NCI-H2081 treated with DMSO at 0.1 percent for 48 hours (cell line): ENCODE data around the gene NME3.
A peak's percentile ranks its signal among the peaks of the same experiment; 100 is the strongest.

Source experiments
- DNase-seq: peaks from one replicate; lab custom pipeline; 2025; lab: John Stamatoyannopoulos, UW

The NME3 gene

DNA sequence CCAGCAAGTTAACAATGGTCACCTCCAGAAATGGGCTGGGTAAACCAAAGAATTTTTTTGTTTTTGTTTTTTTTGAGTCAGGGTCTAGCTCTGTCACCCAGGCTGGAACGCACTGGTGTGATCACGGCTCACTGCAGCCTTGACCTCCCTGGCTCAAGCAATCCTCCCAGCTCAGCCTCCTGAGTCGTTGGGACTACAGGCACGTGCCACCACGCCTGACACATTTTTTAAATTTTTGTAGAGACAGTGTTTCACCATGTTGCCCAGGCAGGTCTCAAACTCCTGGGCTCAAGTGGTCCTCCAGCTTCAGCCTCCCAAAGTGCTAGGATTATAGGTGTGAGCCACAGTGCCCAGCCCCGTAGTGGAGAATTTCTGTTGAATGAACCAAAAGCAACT is 9.3 kb upstream of the NME3 start:
- no peak for DNase-seq

- DNase-seq, result no peak
Measured at GRCh38 chr16:1779741-1780676, 8.7 kb upstream of the NME3 start.

GRCh38 chr16:1779234-1779701 is 7.9 kb upstream of the NME3 start:
- no peak for DNase-seq

DNA sequence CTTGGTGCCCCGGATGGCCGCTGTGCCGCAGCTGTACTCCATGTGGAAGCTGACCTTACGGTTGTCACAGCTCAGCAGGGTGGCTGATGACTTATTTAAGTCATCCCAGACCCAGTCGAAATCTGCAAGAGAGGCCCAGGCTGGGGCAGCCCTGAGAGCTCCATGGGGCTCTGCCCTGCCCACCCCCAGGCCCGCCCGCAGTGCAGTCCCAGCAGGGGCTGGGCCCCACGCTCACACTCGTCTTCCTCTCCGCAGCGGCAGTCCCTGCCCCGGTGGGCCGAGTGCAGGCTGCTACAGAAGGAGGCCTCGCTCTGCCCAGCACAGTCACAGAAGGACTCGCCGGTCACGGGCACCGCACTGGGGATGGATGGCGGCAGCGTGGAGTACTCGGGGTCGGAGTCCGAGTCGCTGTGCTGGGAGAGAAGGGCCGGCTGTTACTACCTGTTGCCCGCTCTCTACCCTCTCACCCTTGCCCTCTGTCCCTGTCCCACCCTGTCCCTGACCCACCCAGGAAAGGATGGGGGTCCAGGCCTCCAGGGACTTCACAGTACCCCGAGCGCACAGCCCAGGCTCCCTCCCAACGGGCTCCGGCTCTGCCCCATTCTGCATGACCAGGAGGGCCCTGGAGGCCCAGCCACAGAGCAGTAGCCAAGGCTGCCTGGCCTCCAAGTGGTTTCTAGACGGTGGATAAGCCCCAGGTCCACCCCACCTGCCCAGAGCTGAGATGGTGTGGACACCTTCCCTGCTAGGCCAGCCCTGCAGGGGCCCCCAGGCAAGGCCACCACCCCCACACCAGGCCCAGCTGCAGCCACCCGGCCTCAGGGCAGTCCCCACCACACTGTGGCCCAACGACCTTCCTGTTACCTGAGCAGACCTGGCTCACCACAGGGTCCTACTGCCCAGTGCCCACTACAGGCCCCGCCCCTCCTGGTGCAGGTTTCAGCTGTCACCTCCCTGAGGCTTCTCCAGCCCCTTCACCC is 7.1 kb upstream of the NME3 start:
- DNase-seq, result no peak

DNA sequence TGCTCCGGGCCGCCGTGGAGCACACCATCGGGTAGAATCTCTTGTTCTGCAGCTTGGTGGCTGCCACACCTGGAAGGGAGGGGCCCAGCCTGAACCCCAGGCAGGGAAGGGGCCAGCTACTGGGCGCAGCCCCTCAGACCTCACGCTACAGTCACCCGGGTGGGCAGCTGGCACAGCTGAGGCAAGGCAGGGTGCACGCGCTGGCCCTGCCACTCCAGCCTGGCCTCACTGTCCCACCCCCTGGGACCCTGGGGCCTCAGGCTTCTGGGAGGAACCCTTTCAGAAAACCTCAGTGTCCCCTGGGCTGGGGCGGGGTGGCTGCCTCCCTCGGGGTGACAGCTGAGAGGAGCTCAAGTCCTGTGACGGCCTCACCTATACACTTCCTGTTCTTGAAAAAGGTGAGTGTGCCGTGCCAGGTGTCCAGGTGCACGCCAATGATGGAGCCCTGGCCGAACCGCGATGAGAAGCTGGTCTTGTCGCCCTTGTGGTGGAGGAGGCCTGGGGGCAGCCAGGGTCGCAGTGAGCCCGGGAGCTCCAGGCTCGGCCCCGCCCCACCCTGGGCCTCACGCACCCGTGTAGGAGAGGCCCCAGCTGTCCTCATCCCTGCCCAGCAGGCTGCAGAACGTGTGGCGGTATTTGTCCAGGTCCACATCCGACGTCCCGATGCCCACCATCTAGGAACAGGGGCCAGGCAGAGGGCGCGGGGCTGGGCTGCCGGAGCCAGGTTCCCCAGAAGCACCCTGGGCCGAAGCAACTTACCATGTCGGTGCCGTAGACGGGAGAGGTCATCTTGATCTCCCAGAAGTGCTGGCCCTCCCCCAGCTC is 6.2 kb upstream of the NME3 start:
- DNase-seq, result no peak

GRCh38 chr16:1776991-1777374 is 5.6 kb upstream of the NME3 start:
- no peak for DNase-seq

GRCh38 chr16:1776672-1776955 is 5.3 kb upstream of the NME3 start:
- no peak for DNase-seq

DNA sequence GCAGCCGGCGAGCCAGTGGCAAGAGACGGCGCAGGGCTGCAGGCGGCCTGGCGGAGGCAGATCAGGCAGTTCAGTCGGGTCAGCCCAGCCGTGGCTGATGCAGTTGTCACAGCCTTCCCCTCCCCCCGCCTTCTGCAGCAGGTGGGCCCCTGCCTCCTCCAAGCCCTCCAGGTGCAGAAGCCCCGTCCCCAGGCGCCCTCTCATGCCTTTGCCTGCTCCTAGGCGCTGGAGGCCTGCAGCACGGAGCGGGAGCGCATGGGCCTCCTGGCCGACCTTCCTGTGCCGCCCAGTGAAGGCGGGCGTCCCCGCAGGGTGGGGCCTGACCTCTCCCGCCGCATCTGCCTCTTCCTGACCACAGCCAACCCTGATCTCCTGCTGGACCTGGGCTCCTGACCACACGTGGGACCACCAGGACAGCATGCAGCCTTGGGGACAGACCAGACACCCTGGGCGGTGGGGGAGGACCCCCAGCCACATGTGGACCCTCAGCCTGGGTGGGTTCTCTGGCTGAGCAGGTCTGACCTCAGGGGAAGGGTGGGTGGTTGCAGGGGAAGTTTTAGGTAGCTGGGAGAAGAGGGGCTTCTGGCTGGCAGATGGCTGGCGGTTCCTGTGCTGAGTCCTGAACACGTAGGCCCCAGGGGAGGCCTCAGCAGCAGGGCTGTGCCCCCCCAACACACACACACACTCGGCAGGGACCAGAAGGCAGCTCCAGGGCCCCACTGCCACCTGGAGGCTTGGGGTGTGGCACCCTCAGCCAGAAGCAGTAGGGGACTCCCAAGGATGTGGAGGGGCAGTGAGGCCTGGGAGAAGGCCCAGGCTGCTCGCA is 4.7 kb upstream of the NME3 start:
- DNase-seq, result no peak

- no peak for DNase-seq
Measured at GRCh38 chr16:1775006-1775845, 3.9 kb upstream of the NME3 start.

- no peak for DNase-seq
Measured at GRCh38 chr16:1774448-1774780, 3.1 kb upstream of the NME3 start.

DNA sequence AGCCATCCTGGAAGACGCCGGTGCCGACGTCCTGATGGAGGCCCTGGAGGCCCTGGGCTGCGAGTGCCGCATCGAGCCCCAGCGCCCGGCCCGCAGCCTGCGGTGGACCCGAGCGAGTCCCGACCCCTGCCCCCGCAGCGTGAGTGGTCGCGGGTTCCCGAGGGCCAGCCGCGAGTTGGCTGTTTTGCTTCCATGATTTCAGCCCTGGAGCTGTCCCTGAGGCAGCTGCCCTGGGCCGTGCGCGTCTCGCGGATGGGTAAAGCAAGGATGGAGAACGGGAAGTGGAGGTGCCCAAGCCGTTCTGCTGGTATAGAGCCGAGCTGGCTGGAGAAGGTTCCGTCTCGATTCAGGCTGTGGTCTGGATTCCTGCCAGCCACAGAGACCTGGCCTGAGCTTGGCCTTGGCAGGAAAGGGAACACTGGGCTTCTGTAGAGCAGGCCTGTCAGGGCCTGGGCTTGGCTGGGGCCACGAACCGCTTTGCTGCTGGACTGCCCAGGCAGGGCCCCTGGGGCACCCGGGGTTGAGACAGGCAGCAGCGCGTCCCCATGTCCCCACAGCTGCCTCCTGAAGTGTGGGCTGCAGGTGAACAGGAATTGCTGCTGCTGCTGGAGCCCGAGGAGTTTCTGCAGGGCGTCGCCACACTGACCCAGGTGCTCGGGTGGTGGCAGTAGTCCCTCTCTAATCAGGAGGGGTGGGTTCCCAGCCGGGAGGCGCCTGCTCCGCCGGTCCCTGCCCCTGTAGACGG is 2.5 kb upstream of the NME3 start:
- DNase-seq, result no peak

DNA sequence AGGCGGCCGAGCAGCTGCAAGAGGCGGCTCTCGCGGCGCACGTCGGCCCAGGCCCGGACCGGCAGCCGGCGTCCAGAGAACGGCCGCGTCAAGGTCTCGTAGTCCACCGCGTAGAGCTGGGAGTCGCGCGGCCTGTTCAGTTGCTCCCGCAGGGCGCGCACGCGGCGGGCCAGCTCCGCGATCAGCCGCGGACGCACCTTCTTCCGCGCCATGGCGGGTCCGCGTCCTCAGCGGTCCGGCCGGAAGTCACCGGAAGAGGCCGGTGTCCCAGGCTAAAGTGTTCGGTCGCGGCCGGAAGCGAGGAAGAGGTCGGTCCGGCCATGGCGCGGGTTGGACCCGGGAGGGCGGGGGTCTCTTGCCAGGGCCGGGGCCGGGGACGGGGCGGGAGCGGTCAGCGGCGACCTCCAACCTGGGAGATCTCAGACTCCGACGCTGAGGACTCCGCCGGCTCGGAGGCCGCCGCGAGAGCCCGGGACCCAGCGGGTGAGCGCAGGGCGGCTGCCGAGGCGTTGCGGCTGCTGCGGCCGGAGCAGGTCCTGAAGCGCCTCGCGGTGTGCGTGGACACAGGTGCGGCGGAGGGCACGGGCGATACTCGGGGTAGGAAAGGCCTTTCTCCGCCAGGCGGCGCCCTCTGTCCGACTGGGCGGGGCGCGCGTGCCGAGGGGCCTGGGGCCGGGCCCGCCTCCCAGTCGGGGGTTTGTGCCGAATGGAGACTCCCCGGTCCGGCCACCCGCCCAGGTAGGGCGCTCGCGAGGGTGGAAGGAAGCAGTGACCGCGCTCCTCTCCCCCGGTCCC is 1.8 kb upstream of the NME3 start, which contains the start of gene MRPS34:
MRPS34 (minus strand) TSS at position 227 of the 795 bp plus-strand sequence; CDS start at position 212, 15 bp downstream.
- peak; percentile 48 for DNase-seq

GRCh38 chr16:1772362-1772907 is 1.1 kb upstream of the NME3 start, which contains the start of gene EME2:
EME2 (plus strand) TSS chr16:1772810; CDS start chr16:1773228, 418 bp downstream.
- DNase-seq, result no peak

- DNase-seq, result no peak
Measured at GRCh38 chr16:1771864-1772361, 570 bp upstream of the NME3 start.

DNA sequence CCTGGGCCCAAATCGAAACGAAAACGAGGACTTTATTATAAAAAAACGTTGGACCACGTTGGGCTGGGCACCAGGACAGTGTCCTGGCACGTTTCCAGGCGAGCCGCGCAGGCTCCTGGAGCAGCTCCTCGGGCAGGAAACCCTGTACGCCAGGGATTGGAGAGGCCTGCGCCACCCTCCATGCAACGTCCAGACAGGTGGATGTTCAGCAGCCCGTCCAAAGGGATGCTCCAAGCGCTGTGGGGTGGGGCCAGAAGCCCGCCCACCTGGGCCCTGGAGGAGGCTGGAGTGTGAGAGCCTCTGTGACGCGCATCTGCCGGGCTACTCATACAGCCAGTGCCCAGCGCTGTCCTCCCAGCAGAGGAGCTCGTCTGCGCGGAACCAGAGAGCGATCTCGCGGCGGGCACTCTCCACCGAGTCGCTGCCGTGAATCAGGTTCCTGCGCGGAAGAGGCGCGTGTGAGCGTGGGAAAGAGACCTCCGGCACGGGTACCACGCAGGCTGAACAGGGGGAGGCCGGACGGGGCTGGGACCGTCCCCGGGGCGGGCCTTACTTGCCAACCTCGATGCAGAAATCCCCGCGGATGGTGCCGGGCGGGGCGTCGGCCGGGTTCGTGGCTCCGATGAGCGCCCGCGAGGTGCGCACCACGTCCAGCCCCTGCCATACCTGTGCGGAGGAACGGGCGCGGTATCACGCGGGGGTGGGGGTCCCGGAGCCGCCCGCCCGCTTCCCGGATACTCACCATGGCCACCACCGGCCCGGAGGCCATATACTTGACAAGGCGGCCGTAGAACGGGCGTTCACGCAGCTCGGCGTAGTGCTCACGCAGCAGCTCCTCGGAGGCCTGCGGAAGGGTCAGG is 785 bp downstream of the NME3 start:
- peak; percentile 38 for DNase-seq

DNA sequence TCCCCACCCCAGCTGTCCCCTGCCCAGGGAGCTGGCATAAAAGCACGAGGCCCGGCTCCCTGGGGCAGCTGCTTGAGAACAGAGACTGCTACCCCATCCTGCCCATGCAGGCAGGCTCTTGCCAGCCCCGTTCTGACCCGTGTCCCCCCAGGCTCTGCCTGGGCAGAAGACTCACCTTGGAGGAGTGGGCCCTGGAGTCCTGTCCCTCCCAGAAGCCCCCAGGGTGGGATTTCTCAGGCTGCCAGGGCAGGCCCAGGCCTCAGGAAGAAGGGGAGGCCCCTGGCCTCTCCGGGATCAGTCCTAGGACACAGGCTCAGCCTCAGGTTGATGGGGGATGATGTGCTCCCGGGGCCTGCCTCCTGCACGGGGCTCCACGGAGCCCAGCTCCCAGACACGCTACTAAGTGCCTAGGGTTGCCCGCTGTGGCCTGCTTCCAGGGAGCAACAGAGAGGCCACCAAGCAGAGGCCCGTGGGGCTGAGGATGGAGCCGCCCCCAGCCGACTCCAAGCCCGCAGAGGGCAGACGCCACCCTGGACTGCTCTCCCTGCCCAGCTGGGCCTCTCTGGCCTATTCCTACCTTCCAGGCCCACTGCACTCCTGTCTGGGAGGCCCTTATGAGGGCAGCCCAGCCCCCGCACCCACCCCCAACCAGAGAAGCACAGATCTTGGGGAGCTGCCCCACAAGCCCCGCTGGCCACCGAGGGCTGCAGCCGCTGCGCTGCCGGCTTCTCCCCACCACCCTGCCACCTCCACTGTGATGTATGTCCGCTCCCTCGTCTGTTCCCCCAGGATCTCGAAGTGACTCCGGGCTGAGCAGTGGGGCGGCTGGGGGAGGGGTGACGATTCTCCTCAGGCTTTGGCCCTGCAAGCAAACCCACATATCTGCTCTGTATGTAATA is 1.7 kb downstream of the NME3 start:
- no peak for DNase-seq
